ENCODE data around the gene DDX52. TPM values are rescaled to one million over a fixed set of nuclear protein-coding genes. Genes with fewer than 3 reads are reported as not detected.

DDX52 gene
- total and polyA plus RNA-seq, 2 of the 13 experiments (the other 11 are each of a cell fraction or from before 2014, with no cell fraction given), result 8.9 to 36.1 TPM

DNA sequence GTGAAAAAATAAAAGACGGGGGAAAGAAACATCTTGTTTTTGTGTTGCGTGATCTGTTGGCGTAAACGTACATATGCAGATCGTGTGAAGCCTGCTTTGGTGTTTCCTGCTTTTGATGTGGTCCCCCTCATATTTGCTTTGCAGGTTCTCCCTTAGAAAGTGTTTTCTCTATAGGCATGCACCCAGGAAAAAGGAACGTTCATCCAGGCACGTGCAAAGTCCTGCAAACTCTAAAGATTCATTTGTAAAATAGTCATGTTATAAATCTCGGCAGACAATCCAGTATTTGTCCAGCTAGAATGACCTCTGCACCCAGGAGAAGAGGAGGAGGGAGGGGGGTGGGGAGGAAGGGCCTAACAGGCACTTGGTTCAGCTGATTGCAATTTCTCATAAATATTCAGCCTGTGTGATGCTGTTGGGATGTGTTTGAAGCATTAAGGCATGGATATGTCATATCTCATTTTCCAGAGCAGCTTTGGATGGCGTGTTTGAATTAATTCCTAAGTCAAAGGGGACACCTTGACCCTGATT is 40.3 kb upstream of the DDX52 start (continued):
- TF ChIP-seq, protein P1, sequence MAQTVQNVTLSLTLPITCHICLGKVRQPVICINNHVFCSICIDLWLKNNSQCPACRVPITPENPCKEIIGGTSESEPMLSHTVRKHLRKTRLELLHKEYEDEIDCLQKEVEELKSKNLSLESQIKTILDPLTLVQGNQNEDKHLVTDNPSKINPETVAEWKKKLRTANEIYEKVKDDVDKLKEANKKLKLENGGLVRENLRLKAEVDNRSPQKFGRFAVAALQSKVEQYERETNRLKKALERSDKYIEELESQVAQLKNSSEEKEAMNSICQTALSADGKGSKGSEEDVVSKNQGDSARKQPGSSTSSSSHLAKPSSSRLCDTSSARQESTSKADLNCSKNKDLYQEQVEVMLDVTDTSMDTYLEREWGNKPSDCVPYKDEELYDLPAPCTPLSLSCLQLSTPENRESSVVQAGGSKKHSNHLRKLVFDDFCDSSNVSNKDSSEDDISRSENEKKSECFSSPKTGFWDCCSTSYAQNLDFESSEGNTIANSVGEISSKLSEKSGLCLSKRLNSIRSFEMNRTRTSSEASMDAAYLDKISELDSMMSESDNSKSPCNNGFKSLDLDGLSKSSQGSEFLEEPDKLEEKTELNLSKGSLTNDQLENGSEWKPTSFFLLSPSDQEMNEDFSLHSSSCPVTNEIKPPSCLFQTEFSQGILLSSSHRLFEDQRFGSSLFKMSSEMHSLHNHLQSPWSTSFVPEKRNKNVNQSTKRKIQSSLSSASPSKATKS (CRISPR knock-in tag; IDR thresholded peaks at IDR 0.05), result no peak
- TF ChIP-seq, protein P2, sequence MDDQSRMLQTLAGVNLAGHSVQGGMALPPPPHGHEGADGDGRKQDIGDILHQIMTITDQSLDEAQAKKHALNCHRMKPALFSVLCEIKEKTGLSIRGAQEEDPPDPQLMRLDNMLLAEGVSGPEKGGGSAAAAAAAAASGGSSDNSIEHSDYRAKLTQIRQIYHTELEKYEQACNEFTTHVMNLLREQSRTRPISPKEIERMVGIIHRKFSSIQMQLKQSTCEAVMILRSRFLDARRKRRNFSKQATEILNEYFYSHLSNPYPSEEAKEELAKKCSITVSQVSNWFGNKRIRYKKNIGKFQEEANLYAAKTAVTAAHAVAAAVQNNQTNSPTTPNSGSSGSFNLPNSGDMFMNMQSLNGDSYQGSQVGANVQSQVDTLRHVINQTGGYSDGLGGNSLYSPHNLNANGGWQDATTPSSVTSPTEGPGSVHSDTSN (CRISPR knock-in tag; IDR thresholded peaks at IDR 0.05; ENCODE audit: borderline replicate concordance), result no peak
- TF ChIP-seq FOXK1 (CRISPR knock-in tag; IDR thresholded peaks at IDR 0.05; ENCODE audit: borderline replicate concordance, low read depth) (peak; percentile 18; the same call in 1 of the 2 replicates), ZNF121 (CRISPR knock-in tag; IDR thresholded peaks at IDR 0.05) (no peak), HOXA7 (CRISPR knock-in tag; IDR thresholded peaks at IDR 0.05) (no peak), FOXK2 (IDR thresholded peaks at IDR 0.05) (no peak), THYN1 (CRISPR knock-in tag; IDR thresholded peaks at IDR 0.05; ENCODE audit: borderline replicate concordance, low read depth) (no peak), ARNT (IDR thresholded peaks at IDR 0.05) (no peak), MAF1 (CRISPR knock-in tag; IDR thresholded peaks at IDR 0.05; ENCODE audit: borderline replicate concordance) (no peak), SSRP1 (CRISPR knock-in tag; IDR thresholded peaks at IDR 0.05) (no peak), ZNF530 (CRISPR knock-in tag; IDR thresholded peaks at IDR 0.05; ENCODE audit: low read depth) (no peak), HOXD1 (CRISPR knock-in tag; IDR thresholded peaks at IDR 0.05) (0 out of 2 replicates have a peak, but pooled peaks have one; percentile 32), MEIS2 (CRISPR knock-in tag; IDR thresholded peaks at IDR 0.05) (0 out of 2 replicates have a peak, but pooled peaks have one; percentile 53), SYNCRIP (IDR thresholded peaks at IDR 0.05; ENCODE audit: insufficient read depth, low read depth, low read length) (no peak), SETDB1 (CRISPR knock-in tag; IDR thresholded peaks at IDR 0.05; ENCODE audit: borderline replicate concordance) (no peak), NR2F2 (IDR thresholded peaks at IDR 0.05; ENCODE audit: borderline replicate concordance, low read depth) (peak; percentile 59; the same call in 1 of the 2 replicates), SIN3A (IDR thresholded peaks at IDR 0.05; ENCODE audit: borderline replicate concordance, low read depth, low read length) (no peak), CCAR2 (optimal IDR thresholded peaks at IDR 0.05; ENCODE audit: low read depth, low read length) (no peak), HNRNPK (IDR thresholded peaks at IDR 0.05; ENCODE audit: low read depth, low read length, poor library complexity, severe bottlenecking) (no peak), FLYWCH1 (CRISPR knock-in tag; IDR thresholded peaks at IDR 0.05) (no peak), ZNF572 (CRISPR knock-in tag; IDR thresholded peaks at IDR 0.05) (no peak), ZNF672 (CRISPR knock-in tag; IDR thresholded peaks at IDR 0.05) (no peak), SIX1 (CRISPR knock-in tag; IDR thresholded peaks at IDR 0.05; ENCODE audit: borderline replicate concordance) (no peak), MEF2D (CRISPR knock-in tag; IDR thresholded peaks at IDR 0.05) (no peak), TBL1XR1 (IDR thresholded peaks at IDR 0.05; ENCODE audit: borderline replicate concordance, low read length, partially characterized antibody) (peak; percentile 69)
- TF ChIP-seq, protein P3, sequence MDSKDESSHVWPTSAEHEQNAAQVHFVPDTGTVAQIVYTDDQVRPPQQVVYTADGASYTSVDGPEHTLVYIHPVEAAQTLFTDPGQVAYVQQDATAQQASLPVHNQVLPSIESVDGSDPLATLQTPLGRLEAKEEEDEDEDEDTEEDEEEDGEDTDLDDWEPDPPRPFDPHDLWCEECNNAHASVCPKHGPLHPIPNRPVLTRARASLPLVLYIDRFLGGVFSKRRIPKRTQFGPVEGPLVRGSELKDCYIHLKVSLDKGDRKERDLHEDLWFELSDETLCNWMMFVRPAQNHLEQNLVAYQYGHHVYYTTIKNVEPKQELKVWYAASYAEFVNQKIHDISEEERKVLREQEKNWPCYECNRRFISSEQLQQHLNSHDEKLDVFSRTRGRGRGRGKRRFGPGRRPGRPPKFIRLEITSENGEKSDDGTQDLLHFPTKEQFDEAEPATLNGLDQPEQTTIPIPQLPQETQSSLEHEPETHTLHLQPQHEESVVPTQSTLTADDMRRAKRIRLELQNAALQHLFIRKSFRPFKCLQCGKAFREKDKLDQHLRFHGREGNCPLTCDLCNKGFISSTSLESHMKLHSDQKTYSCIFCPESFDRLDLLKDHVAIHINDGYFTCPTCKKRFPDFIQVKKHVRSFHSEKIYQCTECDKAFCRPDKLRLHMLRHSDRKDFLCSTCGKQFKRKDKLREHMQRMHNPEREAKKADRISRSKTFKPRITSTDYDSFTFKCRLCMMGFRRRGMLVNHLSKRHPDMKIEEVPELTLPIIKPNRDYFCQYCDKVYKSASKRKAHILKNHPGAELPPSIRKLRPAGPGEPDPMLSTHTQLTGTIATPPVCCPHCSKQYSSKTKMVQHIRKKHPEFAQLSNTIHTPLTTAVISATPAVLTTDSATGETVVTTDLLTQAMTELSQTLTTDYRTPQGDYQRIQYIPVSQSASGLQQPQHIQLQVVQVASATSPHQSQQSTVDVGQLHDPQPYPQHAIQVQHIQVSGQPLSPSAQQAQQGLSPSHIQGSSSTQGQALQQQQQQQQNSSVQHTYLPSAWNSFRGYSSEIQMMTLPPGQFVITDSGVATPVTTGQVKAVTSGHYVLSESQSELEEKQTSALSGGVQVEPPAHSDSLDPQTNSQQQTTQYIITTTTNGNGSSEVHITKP (CRISPR knock-in tag; IDR thresholded peaks at IDR 0.05; ENCODE audit: low read depth), result no peak

Data from HepG2 (cell line).